Measurements from ENCODE around the gene UBAC2. TPM values are rescaled to one million over a fixed set of nuclear protein-coding genes. Genes with fewer than 3 reads are reported as not detected.

UBAC2 gene
- total RNA-seq, 1 experiment from 2014 or later: 45.8 TPM

- H3K4me1 ChIP-seq (ENCODE audit: insufficient read depth, low read length, poor library complexity, severe bottlenecking): no peaks in the 10 kb centered on the region
- DNase-seq (ENCODE audit: low spot score): no peak
- BruUV-seq (replicated peaks): no TSS peak
- TF ChIP-seq, protein P1, sequence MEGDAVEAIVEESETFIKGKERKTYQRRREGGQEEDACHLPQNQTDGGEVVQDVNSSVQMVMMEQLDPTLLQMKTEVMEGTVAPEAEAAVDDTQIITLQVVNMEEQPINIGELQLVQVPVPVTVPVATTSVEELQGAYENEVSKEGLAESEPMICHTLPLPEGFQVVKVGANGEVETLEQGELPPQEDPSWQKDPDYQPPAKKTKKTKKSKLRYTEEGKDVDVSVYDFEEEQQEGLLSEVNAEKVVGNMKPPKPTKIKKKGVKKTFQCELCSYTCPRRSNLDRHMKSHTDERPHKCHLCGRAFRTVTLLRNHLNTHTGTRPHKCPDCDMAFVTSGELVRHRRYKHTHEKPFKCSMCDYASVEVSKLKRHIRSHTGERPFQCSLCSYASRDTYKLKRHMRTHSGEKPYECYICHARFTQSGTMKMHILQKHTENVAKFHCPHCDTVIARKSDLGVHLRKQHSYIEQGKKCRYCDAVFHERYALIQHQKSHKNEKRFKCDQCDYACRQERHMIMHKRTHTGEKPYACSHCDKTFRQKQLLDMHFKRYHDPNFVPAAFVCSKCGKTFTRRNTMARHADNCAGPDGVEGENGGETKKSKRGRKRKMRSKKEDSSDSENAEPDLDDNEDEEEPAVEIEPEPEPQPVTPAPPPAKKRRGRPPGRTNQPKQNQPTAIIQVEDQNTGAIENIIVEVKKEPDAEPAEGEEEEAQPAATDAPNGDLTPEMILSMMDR (conservative IDR thresholded peaks at IDR 0.05; ENCODE audit: low read depth, low read length): no peak
- TF ChIP-seq EZH2 (IDR thresholded peaks at IDR 0.05; ENCODE audit: borderline replicate concordance, low read depth, low read length, poor library complexity, severe bottlenecking): no peak
- POLR2A ChIA-PET (ENCODE audit: low non-redundant PET): no interaction called here
- no peaks in the 10 kb centered on the region for H3K36me3 ChIP-seq (ENCODE audit: insufficient read depth, low read length, poor library complexity, severe bottlenecking)
- CTCF ChIA-PET: no interaction called here
- H3K27me3 ChIP-seq (replicated peaks; ENCODE audit: insufficient read depth, low read depth, low read length, poor library complexity): no peaks in the 10 kb centered on the region
- no peak overlapping the region for H3K27ac ChIP-seq (ENCODE audit: low read depth, low read length, poor library complexity, severe bottlenecking)
- H3K4me3 ChIP-seq (ENCODE audit: low read depth, low read length, poor library complexity, severe bottlenecking): no peak overlapping the region
- no peaks in the 10 kb centered on the region for H3K9me3 ChIP-seq (ENCODE audit: low read depth, low read length, poor library complexity, severe bottlenecking)
- intact Hi-C loops (cut with micrococcal nuclease; ENCODE audit: unreplicated experiment): no loop called here
These were observed 3.5 kb upstream of the UBAC2 start for GRCh38 chr13:99197117-99197651.

GRCh38 chr13:99199541-99200431 is 868 bp upstream of the UBAC2 start:
- Histone ChIP-seq H3K27me3 (replicated peaks; ENCODE audit: insufficient read depth, low read depth, low read length, poor library complexity) (no peaks in the 10 kb centered on the region), H3K9me3 (ENCODE audit: low read depth, low read length, poor library complexity, severe bottlenecking) (no peaks in the 10 kb centered on the region), H3K27ac (ENCODE audit: low read depth, low read length, poor library complexity, severe bottlenecking) (peak overlapping the region; percentile 97), H3K4me1 (ENCODE audit: insufficient read depth, low read length, poor library complexity, severe bottlenecking) (no peaks in the 10 kb centered on the region), H3K4me3 (ENCODE audit: low read depth, low read length, poor library complexity, severe bottlenecking) (peak overlapping the region; percentile 100), H3K36me3 (ENCODE audit: insufficient read depth, low read length, poor library complexity, severe bottlenecking) (no peaks in the 10 kb centered on the region)
- TSS peak; percentile 74 for BruUV-seq (replicated peaks)
- no peak for DNase-seq (ENCODE audit: low spot score)
- ChIA-PET CTCF (no interaction called here), POLR2A (ENCODE audit: low non-redundant PET) (interaction anchor here (0.6 kb wide), 2 partner anchors 66 to 771 kb away, joined by 3 read pairs; no protein-coding TSS in a partner anchor)
- intact Hi-C loops (cut with micrococcal nuclease; ENCODE audit: unreplicated experiment): no loop called here
- TF ChIP-seq, protein P1 (conservative IDR thresholded peaks at IDR 0.05; ENCODE audit: low read depth, low read length): no peak
- TF ChIP-seq EZH2 (IDR thresholded peaks at IDR 0.05; ENCODE audit: borderline replicate concordance, low read depth, low read length, poor library complexity, severe bottlenecking): no peak

- Histone ChIP-seq H3K9me3 (ENCODE audit: low read depth, low read length, poor library complexity, severe bottlenecking) (no peaks in the 10 kb centered on the region), H3K27me3 (replicated peaks; ENCODE audit: insufficient read depth, low read depth, low read length, poor library complexity) (no peaks in the 10 kb centered on the region), H3K4me1 (ENCODE audit: insufficient read depth, low read length, poor library complexity, severe bottlenecking) (no peaks in the 10 kb centered on the region), H3K4me3 (ENCODE audit: low read depth, low read length, poor library complexity, severe bottlenecking) (no peak overlapping the region), H3K36me3 (ENCODE audit: insufficient read depth, low read length, poor library complexity, severe bottlenecking) (no peaks in the 10 kb centered on the region), H3K27ac (ENCODE audit: low read depth, low read length, poor library complexity, severe bottlenecking) (no peak overlapping the region)
- POLR2A ChIA-PET (ENCODE audit: low non-redundant PET): interaction anchor here (0.6 kb wide), 1 partner anchor 138 kb away, joined by 3 read pairs; no protein-coding TSS in a partner anchor
- intact Hi-C loops (cut with micrococcal nuclease; ENCODE audit: unreplicated experiment): no loop called here
- no peak for DNase-seq (ENCODE audit: low spot score)
- TF ChIP-seq EZH2 (IDR thresholded peaks at IDR 0.05; ENCODE audit: borderline replicate concordance, low read depth, low read length, poor library complexity, severe bottlenecking): no peak
- TF ChIP-seq, protein P1 (conservative IDR thresholded peaks at IDR 0.05; ENCODE audit: low read depth, low read length): no peak
- CTCF ChIA-PET: no interaction called here
- BruUV-seq (replicated peaks): no TSS peak
These were observed 3.2 kb downstream of the UBAC2 start for GRCh38 chr13:99203601-99204579.
